Left colon (tissue), 2 donors: ENCODE data around the gene LEAP2. TPM values are rescaled to one million over a fixed set of nuclear protein-coding genes. Genes with fewer than 3 reads are reported as not detected.
"Not testable (repeated sequence)": the region's sequence is repeated elsewhere in the genome, so short reads cannot be mapped to it uniquely, and the experiment has no call there.

Experiments
- ATAC-seq: fragments of 200-7000 bp; cut with Tn5 transposase; one replicate; pipeline ENCODE4 v1.9.1; 2020; ENCODE audit warnings: mild to moderate bottlenecking, moderate library complexity
- DNase-seq, 2 donors: peaks; one replicate each; pipeline ENCODE4 v3.0.0-alpha.2; 2020
- intact Hi-C, 2 donors: fragments of 100-400 bp; cut with DNase I in 1 of 2; cut with micrococcal nuclease in 1 of 2; formaldehyde crosslinking; loops; one replicate each; pipeline versions ENCODE4 v1.11.2 to v1.14.0; 2022; cut with DNase I, micrococcal nuclease
- total RNA-seq, 2 donors: library from RNA; stranded (reverse); fragmentation: NEBNext Ultra II Directional; extraction: Animal tissue kit (Norgen Biotek cat#: 25700); gene quantifications; one replicate each; pipeline ENCODE4 v1.2.1, GENCODE V29; 2021
- donor health status: DM: no; HTN: no; CAD: no.
- donor health status: DM: yes; HTN: yes; CAD: no.

LEAP2 gene
- total RNA-seq, 2 donors from 2014 or later, result 2.9 to 10.7 TPM

GRCh38 chr5:132839426-132840301, 33.8 kb upstream of the LEAP2 start:
- intact Hi-C loops, result no loop called here
- ATAC-seq (peak; percentile 73), DNase-seq (peak in 1 of 2 donors; percentile 39)

GRCh38 chr5:132840313-132840712, 33.2 kb upstream of the LEAP2 start:
- ATAC-seq, result peak; percentile 5
- no peak for DNase-seq
- intact Hi-C loops, result no loop called here

GRCh38 chr5:132840896-132841295, 32.6 kb upstream of the LEAP2 start:
- intact Hi-C loops, result no loop called here
- ATAC-seq (no peak), DNase-seq (no peak)

- DNase-seq, result no peak
- intact Hi-C loops, result no loop called here
- ATAC-seq, result no peak
Observed at GRCh38 chr5:132841305-132841704, 32.2 kb upstream of the LEAP2 start.

DNA sequence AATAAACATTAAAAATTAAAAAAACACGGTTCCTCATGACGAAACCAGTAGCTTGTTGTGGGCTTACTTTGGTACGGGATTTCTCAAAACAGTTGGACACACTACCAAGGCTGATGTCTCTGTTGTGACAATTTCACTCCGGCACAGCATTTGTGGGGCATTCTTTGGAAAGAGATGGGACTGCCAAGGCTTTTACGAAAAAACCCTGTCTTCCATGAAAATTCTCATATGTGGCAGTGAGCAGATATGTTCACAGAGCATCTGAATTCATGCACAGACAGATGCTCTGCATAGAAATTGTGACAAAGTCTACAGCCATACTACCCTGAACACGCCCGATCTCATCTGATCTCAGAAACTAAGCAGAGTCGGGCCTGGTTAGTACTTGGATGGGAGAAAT, 25.2 kb upstream of the LEAP2 start:
- intact Hi-C loops, result no loop called here
- DNase-seq, result no peak
- ATAC-seq, result no peak

GRCh38 chr5:132849347-132849746, 24.1 kb upstream of the LEAP2 start:
- ATAC-seq (no peak), DNase-seq (no peak)
- intact Hi-C loops, result no loop called here

- ATAC-seq (no peak), DNase-seq (no peak)
- intact Hi-C loops, result no loop called here
Observed at GRCh38 chr5:132850066-132850465, 23.4 kb upstream of the LEAP2 start.

DNA sequence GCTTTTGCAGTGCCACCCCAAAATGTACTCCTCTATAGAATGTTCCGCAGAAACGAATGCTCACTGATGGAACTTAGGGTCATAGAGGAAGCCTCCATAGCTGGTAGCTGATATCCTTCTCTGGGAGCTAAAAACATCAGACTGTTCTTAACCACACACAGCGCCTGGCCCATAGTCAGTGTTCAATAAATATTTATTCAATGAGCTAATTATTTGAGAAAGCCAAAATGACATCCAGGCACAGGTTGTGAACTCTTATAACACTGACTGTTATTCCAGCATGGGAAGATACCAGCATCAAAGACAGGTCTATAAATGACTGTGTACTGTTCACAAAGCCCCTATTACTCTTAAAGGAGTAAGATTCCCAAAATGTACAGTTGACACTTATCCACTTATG, 20.1 kb upstream of the LEAP2 start:
- ATAC-seq, result no peak
- intact Hi-C loops, result no loop called here
- DNase-seq, result no peak

- intact Hi-C loops, result no loop called here
- DNase-seq, result no peak
Observed at GRCh38 chr5:132853790-132854189, 19.7 kb upstream of the LEAP2 start.

GRCh38 chr5:132854301-132854700, 19.2 kb upstream of the LEAP2 start:
- intact Hi-C loops, result no loop called here
- no peak for DNase-seq
- ATAC-seq, result no peak

More at GRCh38 chr5:132853790-132854189, 19.7 kb upstream of the LEAP2 start:
- no peak for ATAC-seq

DNA sequence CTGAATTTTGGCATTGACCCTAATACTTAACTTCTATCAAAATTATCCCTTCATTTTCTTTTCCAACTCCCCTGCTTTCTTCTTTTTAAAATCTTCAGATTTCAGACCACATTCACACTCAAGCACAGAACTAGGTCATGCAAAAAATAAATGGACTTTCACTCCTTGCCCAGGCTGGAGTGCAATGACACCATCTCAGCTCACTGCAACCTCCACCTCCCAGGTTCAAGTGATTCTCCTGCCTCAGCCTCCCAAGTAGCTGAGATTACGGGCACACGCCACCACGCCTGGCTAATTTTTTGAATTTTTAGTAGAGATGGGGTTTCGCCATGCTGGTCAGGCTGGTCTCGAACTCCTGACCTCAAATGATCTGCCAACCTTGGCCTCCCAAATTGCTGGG, 18.5 kb upstream of the LEAP2 start:
- ATAC-seq, DNase-seq, intact Hi-C loops: not testable (repeated sequence)

DNA sequence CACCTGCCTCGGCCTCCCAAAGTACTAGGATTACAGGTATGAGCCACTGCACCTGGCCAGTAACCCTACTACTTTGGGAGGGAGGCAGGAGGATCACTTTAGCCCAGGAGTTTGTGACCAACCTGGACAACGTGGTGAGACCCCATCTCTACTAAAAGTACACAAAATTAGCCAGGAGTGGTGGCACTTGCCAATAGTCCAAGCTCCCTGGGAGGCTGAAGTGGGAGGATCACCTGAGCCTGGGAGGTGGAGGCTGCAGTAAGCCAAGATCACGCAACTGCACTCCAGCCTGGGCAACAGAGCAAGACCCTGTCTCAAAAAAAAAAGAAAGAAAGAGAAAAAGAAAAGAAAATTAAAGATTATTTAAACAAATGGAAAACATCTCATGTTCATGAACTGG, 17.5 kb upstream of the LEAP2 start:
- intact Hi-C loops, result no loop called here
- no peak for ATAC-seq
- no peak for DNase-seq

DNA sequence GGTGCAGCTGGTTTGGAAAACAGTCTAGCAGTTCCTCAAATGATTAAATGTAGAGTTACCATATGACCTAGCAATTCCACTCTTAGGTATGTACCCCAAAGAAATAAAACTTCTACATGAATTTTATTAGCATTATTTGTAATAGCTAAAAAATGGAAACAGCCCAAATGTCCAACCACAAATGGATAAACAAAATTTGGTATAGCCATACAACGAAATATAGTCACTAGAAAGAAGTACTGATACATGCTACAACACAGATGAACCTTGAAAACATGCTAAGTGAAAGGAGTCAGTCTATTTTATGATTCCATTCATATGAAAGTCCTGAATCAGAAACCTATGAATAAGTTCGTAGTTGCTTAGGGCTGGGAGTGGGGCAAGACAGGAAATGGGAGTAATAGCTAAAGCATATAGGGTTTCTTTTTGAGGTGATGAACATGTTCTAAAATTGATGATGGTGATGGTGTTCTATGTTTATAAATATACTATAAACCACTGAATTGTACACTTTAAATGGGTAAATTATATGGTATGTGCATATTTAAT, 13.5 kb upstream of the LEAP2 start:
- DNase-seq (no peak), ATAC-seq (no peak)
- intact Hi-C loops, result no loop called here

- DNase-seq, result no peak
- no peak for ATAC-seq
- intact Hi-C loops, result no loop called here
Observed at GRCh38 chr5:132860742-132861141, 12.7 kb upstream of the LEAP2 start.

DNA sequence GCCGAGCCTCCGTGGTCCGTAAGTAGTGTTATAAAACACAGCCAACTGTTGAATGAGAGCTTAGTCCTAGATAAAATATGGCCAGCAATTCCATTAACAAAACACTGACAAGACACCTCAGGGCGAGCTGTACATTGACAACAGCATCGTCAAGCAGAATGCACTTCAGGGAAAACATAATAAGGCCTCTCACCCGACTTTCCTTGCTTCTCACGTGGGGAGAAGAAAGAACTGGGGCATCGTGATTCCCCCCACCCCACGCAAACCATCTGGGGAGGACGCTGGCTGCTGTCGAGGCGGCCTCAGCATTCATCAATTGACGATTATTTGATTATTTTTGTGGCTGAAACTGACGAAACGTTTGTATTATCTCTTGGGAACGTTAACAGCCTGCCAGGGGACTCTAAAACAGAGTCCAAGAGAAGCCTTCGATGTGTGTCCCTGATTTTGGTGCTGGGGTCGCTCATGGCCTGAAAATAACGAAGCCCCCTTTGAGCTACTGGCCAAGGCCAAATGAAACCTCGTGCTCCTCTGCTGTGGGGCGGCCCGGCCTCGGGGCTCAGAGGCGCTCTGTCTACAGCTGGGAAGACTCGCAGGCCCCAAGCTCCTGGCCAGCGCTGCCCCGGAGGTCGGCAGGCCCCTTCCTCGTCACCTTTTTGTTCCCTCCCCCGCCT, 7.7 kb upstream of the LEAP2 start:
- ATAC-seq (no peak), DNase-seq (no peak)
- intact Hi-C loops, result no loop called here

- intact Hi-C loops, result no loop called here
- ATAC-seq (peak; percentile 95), DNase-seq (peak; percentile 93 to 98)
Observed at GRCh38 chr5:132866342-132867045, 7.0 kb upstream of the LEAP2 start, which contains the start of the genes GDF9 and UQCRQ. GDF9 (minus strand) TSS chr5:132866469; CDS start chr5:132864533, 1,936 bp downstream. UQCRQ (plus strand) TSS chr5:132866642; CDS start chr5:132866882, 240 bp downstream.

GRCh38 chr5:132867046-132867451, 6.4 kb upstream of the LEAP2 start:
- ATAC-seq (peak; percentile 34), DNase-seq (no peak)
- intact Hi-C loops, result no loop called here

- ATAC-seq (no peak), DNase-seq (no peak)
- intact Hi-C loops, result no loop called here
Observed at GRCh38 chr5:132868754-132869153, 4.7 kb upstream of the LEAP2 start.

DNA sequence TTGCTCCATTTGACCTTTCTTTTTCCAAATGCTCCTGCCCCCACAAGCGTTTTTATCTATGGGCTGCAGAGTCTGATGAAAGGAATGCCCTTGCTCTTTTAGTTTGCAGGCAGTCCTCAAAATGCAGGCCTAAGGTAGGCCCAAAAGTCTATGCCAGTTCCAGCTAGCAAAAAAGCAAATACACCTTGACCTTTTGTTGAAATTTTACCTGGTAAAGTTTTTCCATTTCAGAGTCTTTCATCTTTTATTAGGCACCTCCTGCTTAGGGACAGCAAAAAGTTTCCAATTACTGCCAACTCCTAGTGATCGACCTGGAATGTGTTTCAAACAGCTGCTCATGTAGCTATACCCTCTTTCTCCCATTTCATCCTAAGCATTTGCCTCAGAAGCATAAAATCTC, 2.7 kb upstream of the LEAP2 start:
- ATAC-seq (no peak), DNase-seq (no peak)
- intact Hi-C loops, result no loop called here
